ENCODE measurements around the gene DHX30. TPM values are rescaled to one million over a fixed set of nuclear protein-coding genes. Genes with fewer than 3 reads are reported as not detected.
A peak's percentile ranks its signal among the peaks of the same experiment; 100 is the strongest.

DHX30 gene
- total RNA-seq, 1 donor from 2014 or later: 70.9 TPM

DNA sequence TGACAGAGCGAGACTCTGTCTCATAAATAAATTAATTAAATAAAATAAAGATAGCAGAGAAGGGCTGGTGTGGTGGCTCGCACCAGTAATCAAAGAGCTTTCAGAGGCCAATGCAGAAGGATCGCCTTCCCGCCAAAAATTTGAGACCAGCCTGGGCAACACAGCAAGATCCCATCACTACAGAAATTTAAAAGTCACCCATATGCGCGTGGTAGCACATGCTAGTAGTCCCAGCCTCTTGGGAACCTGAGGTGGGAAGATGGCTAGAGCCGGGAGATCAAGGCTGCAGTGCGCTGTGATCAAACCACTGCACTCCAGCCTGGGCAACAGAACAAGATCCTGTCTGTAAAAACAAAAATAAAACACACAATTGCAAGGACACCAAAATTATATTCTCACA is 30.9 kb upstream of the DHX30 start:
- H4K20me1 ChIP-seq (ENCODE audit: low read depth): peaks cover 97% of the 10 kb centered on the region
- H3K4me2 ChIP-seq: no peak overlapping the region
- H3K27me3 ChIP-seq: no peaks in the 10 kb centered on the region
- peaks cover 28% of the 10 kb centered on the region for H3K36me3 Mint-ChIP-seq
- TF ChIP-seq EZH2phosphoT487 (IDR thresholded peaks at IDR 0.05) (no peak), EZH2 (IDR thresholded peaks at IDR 0.05) (no peak)
- TF ChIP-seq, protein P1, sequence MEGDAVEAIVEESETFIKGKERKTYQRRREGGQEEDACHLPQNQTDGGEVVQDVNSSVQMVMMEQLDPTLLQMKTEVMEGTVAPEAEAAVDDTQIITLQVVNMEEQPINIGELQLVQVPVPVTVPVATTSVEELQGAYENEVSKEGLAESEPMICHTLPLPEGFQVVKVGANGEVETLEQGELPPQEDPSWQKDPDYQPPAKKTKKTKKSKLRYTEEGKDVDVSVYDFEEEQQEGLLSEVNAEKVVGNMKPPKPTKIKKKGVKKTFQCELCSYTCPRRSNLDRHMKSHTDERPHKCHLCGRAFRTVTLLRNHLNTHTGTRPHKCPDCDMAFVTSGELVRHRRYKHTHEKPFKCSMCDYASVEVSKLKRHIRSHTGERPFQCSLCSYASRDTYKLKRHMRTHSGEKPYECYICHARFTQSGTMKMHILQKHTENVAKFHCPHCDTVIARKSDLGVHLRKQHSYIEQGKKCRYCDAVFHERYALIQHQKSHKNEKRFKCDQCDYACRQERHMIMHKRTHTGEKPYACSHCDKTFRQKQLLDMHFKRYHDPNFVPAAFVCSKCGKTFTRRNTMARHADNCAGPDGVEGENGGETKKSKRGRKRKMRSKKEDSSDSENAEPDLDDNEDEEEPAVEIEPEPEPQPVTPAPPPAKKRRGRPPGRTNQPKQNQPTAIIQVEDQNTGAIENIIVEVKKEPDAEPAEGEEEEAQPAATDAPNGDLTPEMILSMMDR (IDR thresholded peaks at IDR 0.05): no peak
- no peak overlapping the region for H3K9ac ChIP-seq
- peaks cover 100% of the 10 kb centered on the region for H3K79me2 ChIP-seq (ENCODE audit: low read depth)
- H3K36me3 ChIP-seq: peaks cover 26% of the 10 kb centered on the region
- H3K27ac Mint-ChIP-seq: no peak overlapping the region
- peaks cover 8% of the 10 kb centered on the region for H3F3A ChIP-seq (ENCODE audit: low read depth)
- H3K4me3 Mint-ChIP-seq: no peak overlapping the region
- H3K9me3 ChIP-seq (ENCODE audit: low read depth): no peaks in the 10 kb centered on the region
- H3K4me3 ChIP-seq: no peak overlapping the region
- H3K4me1 ChIP-seq: no peaks in the 10 kb centered on the region
- peaks cover 6% of the 10 kb centered on the region for H3K27me3 Mint-ChIP-seq (ENCODE audit: insufficient read depth, low read depth)
- no peak for DNase-seq (ENCODE audit: low spot score)
- H3K9me3 Mint-ChIP-seq: no peaks in the 10 kb centered on the region
- H3K4me1 Mint-ChIP-seq: no peaks in the 10 kb centered on the region
- no peak overlapping the region for H3K27ac ChIP-seq
- no peak overlapping the region for H2AFZ ChIP-seq (replicated peaks)

DNA sequence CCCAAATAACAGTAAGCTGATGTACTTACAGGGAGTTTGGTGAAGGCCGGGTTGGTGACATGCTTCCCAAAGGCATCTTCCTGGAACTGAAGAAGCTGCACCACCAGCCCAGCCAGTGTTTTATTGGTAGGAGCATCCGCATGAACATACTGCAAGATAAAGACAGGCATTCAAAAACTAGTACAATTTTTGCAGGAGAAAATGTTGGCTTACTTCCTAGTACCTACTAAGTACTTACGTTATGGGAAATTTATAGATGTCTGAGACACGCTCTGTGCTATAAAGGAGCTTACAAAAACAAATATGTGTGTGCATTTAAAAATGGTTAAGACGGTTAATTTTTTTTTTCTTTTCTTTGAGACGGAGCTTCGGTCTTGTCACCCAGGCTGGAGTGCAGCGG is 30.1 kb upstream of the DHX30 start:
- Histone ChIP-seq H4K20me1 (ENCODE audit: low read depth) (peaks cover 97% of the 10 kb centered on the region), H3K4me1 (no peaks in the 10 kb centered on the region), H3K4me2 (no peak overlapping the region), H3K79me2 (ENCODE audit: low read depth) (peaks cover 100% of the 10 kb centered on the region), H3K27me3 (no peaks in the 10 kb centered on the region), H3F3A (ENCODE audit: low read depth) (peaks cover 8% of the 10 kb centered on the region), H3K36me3 (peaks cover 24% of the 10 kb centered on the region), H3K9ac (no peak overlapping the region), H3K27ac (no peak overlapping the region), H3K9me3 (ENCODE audit: low read depth) (no peaks in the 10 kb centered on the region), H3K4me3 (no peak overlapping the region), H2AFZ (replicated peaks) (no peak overlapping the region)
- Mint-ChIP-seq H3K9me3 (no peaks in the 10 kb centered on the region), H3K4me3 (no peak overlapping the region), H3K4me1 (no peaks in the 10 kb centered on the region), H3K27ac (no peak overlapping the region), H3K36me3 (peaks cover 28% of the 10 kb centered on the region), H3K27me3 (ENCODE audit: insufficient read depth, low read depth) (peaks cover 4% of the 10 kb centered on the region)
- DNase-seq (ENCODE audit: low spot score): no peak
- TF ChIP-seq, protein P1 (IDR thresholded peaks at IDR 0.05): no peak
- TF ChIP-seq EZH2 (IDR thresholded peaks at IDR 0.05): no peak
- TF ChIP-seq EZH2phosphoT487 (IDR thresholded peaks at IDR 0.05): no peak

DNA sequence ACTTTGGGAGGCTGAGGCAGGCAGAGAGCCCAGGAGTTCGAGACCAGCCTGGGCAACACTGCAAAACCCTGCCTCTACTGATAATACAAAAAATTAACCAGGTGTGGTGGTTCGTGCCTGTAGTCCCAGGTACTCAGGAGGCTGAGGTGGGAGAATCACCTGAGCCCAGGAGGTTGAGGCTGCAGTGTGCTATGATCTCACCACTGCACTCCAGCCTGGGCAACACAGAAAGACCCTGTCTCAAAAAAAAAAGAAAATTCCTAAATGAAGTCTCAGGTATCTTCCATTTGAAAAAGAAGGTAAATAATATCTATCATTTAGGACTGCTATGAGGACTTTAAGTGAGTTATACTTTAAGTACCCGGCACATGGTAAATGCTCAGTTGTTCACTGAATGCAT is 24.2 kb upstream of the DHX30 start:
- H3K4me2 ChIP-seq: peak overlapping the region; percentile 75
- H3K4me3 ChIP-seq: peak overlapping the region; percentile 88
- TF ChIP-seq EZH2phosphoT487 (IDR thresholded peaks at IDR 0.05) (no peak), EZH2 (IDR thresholded peaks at IDR 0.05) (no peak)
- TF ChIP-seq, protein P1 (IDR thresholded peaks at IDR 0.05): no peak
- no peak for DNase-seq (ENCODE audit: low spot score)
- no peaks in the 10 kb centered on the region for H3K9me3 ChIP-seq (ENCODE audit: low read depth)
- H3K27me3 ChIP-seq: no peaks in the 10 kb centered on the region
- no peak overlapping the region for H3K9ac ChIP-seq
- peaks cover 68% of the 10 kb centered on the region for H4K20me1 ChIP-seq (ENCODE audit: low read depth)
- no peak overlapping the region for H3K27ac ChIP-seq
- H3K36me3 Mint-ChIP-seq: peaks cover 8% of the 10 kb centered on the region
- H3K27ac Mint-ChIP-seq: no peak overlapping the region
- H3K27me3 Mint-ChIP-seq (ENCODE audit: insufficient read depth, low read depth): peaks cover 9% of the 10 kb centered on the region
- no peak overlapping the region for H2AFZ ChIP-seq (replicated peaks)
- peaks cover 17% of the 10 kb centered on the region for H3K4me1 Mint-ChIP-seq
- H3F3A ChIP-seq (ENCODE audit: low read depth): peaks cover 20% of the 10 kb centered on the region
- peaks cover 94% of the 10 kb centered on the region for H3K79me2 ChIP-seq (ENCODE audit: low read depth)
- H3K4me1 ChIP-seq: peaks cover 9% of the 10 kb centered on the region
- no peak overlapping the region for H3K4me3 Mint-ChIP-seq
- H3K9me3 Mint-ChIP-seq: no peaks in the 10 kb centered on the region
- H3K36me3 ChIP-seq: no peaks in the 10 kb centered on the region

Measured in neural progenitor cell (in vitro differentiated cells).